Activated T-helper 1 cell treated with Interleukin-2 at 50 U/mL for 16 hours (primary cell): ENCODE results near the gene TSPAN18.

Source experiments
- DNase-seq: peaks from one replicate; pipeline ENCODE4 v3.0.0-alpha.2; 2020; ENCODE audit warnings: low read depth

Gene TSPAN18

DNA sequence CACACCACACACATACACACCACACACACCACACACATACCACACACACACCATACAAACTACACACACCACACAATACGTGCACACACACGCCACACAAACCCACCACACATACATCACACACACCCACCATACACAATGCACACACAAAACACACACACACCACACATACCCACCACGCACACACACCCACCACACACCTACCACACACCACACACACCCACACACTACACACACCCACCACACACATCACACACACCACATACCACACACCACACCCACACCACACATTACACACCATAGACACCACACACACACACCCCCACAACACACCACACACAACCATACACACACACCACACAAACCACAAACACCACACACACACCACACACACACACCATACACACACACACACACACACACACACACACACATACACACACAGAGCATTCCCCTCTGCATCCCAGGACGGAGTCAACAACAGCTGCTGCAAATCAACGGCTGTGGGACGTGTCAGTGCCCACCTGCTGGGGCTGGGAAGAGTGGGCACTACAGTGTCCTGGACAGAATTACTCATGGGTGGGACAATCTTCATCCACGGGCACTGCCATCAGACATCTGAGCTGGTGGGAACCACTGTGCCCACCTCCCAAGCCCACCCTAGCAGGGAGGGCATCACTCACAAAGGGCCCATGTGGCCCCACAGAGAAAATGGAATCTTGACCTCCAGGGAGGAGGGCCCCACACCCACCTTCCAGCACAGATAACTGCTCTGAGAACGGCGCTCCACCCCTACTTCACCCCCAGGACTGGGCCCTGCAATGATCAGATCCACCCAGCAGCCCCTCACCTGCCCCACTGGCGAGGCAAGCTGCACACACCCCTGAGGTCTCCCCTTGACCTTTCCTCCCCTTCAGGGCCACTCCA, 215.5 kb downstream of the TSPAN18 start:
- DNase-seq: no peak

DNA sequence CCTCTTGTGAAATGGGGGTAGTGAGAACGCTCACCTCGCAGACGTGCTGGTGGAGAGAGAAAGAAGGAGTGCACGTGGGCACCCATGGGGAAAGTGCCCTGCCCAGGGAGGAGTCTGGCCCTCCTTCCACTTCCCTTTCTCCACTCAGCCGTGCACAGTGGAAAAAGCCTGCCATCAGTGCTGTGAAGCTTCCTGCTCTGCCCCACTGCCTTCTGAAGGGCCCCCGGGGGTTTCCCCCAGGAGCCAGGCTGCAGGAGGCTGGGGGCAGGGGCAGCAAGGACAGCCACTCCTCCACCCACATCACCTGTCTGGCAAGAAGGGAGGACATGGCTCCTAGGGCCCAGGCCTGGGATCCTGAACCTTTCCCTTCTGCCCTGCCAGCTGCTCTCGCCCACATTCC, 216.4 kb downstream of the TSPAN18 start:
- no peak for DNase-seq

DNA sequence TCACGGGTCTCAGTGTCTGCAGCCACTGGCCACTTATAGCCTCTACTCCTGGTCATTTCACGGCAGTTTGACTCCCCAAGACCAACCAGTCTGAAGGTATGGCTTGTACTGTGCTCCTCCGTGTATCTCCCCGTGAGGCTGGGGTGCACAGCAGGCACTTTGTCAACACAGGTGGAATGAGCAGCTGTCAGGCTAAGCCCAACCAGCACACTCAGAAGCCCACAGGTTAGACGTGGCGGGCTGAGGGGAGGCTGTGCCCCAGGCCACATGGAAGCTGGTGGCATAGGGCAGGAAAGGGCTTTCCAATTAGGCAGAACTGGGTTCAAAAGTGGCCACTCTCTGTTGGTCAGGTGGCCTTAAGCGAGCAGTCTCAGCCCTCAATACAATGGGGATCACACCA, 216.9 kb downstream of the TSPAN18 start:
- DNase-seq: no peak

DNA sequence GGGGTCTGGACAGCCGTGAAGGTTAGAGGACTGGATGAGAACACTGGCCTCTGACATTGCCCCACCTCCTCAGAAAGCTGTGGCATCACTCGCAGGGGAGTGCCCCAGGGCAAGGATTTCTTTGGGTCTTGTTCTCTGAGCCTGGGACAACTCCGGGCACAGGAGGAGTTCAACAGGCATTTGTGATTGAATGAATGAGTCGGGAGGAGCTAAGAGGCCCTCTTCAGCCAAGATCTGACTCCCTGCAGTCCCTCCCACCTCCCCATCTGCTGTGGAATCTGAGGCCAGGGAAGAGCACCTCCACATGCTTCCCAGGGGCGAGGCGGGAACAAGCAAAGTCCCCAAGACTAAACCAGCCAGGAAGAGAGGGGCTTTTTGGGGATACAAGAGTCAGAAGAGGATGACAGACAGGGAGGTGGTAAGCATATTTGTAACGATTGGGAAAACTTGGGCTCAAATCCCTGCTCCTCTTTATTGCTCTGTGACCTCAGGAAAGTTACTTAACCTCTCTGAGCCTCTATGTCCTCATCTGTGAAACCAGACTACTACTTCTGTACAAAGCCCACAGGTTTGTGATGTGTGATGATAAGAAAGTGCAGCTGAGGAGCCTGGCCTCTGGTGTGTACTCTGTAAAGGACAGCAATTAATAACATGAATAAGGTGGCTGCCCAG, 217.6 kb downstream of the TSPAN18 start:
- DNase-seq: no peak

DNA sequence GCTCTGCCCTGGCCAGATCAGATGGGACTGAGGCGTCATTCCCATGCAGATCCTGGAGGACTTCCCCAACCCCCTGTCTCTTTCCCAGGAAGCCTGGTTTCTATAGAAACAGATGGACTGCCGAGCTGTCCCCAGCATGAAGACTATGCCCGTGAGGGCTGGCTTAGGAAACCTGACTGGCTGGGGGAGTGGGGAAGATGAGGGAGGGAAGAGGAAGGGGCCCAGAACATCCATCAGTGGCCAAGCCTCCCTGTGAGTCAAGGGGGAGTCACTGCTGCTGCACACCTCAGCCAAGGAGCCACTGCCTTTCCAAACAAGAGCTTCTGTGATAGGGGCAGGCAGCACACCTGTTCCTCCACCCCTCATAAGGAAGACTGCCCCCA, 218.1 kb downstream of the TSPAN18 start:
- DNase-seq: no peak

DNA sequence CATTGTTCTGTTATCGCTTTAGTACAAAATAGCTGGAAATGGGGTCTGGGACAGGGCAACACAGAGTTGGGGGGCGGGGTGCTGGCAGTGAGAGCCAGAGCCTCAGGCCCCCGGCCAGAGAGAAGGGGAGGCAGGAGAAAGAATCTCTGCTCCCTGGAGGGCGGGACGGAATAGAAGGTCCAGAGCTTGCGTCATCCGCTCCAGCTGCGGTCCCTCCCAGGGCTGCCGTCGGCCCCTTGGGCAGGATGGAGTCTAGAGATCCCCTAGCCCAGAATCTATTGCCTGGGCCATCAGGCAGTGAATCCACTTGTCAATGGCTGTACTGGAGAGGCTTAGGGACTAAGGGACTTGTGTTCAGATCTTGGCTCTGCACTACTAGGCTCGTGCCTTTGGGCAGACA, 218.9 kb downstream of the TSPAN18 start:
- no peak for DNase-seq

DNA sequence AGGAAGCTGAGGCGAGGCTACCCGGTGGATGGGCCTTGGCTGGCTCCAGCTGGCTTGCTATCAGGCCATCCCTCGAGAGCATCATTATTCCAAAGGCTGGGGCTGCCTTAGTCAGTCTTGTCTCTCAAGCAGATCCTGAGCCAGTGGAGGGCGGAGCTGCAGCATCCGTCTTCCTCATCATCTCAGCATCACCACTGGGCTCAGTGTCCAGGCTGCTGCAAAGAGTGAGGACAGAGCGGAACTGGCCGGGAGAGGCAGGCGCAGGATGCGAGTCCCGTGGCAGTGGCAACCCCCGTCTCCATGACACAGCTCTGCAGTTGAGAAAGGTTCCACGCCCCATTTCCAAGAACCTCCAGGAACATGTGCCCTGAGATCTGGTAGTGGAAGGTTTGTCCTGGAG, 219.5 kb downstream of the TSPAN18 start:
- no peak for DNase-seq

DNA sequence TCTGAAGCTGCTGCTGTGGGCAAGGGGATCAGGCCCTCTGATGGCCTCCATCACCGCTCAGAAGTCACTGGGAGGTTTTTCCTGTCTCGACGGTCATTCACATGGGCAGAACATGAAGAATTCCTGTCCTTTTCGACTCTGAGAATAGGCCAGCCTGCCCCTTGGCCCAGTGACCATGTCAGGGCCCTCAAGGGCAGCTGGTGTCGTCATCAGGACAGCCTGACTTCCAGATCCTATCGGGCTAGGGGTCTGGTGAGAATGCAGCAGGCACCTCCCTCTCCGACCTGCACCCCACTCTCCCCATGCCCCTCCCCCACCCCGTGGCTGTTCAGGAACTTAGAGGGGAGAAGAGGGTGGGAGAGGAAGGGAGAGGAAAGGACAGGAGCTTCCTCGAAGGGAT, 220.4 kb downstream of the TSPAN18 start:
- no peak for DNase-seq

DNA sequence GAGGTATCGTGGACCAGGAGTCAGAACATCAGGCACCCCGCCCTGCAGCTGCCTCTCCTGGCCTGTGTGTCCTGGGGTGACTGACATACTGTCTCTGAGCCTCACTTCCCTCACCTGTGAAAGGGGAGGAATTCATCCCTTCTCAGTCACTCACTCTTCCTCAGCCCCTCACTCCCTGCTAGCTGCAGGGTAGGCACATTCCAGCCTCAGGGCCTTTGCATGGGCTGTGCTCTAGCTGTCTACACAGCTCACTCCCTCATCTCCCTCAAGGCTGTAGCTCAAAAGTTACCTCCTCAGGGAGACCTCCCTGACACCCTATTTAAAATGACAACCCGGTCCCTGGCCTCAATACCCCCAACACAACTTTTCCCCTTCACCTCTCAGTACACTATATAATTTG, 221.4 kb downstream of the TSPAN18 start:
- DNase-seq: no peak

DNA sequence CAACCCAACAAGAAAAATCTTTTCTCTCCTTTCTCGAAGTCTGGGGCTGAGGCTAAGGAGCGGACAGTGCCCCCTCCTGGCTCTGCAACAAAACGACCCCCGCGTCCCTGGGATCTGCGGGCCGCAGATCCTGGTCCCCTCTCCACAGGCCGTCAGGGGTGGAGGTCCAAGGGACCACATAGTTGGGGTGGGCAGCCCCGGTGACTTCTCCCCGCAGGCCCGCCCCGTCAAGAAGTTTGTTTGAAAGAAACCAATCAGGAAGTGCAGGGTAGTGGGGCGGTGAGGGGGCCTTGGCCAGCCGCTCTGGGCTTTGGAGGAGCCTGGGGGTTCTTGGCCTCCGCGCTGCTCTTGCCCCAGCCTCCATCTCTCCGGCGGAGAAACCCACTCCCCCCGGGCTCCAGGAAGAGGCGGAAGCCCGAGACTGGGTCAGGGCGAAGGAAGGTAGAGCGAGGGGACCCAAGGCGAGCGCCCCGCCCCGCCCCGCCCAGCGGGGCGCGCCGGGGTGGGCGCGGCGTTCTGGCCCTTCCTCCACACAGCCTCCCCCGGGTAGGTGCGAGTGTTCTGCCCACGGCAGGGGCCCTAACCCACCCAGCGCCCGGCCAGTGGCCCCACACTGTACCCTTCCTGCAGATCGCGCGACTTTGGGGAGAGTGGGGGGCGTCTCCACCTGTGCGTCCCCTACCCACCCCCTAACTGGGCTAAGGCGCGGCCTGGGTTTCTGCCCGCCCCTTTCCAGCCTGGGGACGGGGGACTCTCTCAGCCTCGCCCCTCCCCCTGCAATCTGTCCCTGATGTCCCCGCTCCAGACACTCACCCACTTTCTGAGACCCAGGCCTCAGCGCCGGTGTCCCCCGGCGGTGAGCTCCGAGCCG, 222.6 kb downstream of the TSPAN18 start:
- DNase-seq: no peak

DNA sequence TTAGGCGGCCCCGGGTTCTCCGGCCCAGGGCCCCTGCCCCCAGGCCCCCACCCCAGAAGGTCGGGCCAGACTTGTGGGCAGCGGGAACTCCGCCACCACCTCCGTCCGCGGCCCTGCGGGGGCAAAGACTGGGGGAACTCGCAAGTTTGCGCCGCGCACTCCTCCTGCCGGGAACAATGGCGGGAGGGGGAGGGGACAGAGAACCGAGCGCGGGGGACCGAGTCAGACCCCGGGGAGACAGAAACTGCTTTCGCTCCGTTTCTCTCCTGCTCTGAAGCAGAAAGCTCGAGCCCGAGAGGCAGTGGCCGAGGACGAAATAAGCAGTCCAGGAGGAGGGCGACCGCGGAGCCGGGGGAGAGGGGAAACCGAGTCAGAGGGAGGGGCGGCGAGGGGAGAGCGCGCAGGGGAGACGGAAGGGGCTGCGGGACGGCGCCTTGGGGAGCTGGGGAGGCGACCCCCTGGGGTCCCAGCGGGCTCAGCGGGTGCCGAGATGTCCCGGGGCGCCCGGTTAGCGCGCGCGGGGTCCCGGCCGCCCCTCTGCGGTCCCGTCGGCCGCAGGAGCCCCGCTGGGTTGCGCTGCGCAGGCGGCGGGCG, 223.4 kb downstream of the TSPAN18 start:
- DNase-seq: no peak

DNA sequence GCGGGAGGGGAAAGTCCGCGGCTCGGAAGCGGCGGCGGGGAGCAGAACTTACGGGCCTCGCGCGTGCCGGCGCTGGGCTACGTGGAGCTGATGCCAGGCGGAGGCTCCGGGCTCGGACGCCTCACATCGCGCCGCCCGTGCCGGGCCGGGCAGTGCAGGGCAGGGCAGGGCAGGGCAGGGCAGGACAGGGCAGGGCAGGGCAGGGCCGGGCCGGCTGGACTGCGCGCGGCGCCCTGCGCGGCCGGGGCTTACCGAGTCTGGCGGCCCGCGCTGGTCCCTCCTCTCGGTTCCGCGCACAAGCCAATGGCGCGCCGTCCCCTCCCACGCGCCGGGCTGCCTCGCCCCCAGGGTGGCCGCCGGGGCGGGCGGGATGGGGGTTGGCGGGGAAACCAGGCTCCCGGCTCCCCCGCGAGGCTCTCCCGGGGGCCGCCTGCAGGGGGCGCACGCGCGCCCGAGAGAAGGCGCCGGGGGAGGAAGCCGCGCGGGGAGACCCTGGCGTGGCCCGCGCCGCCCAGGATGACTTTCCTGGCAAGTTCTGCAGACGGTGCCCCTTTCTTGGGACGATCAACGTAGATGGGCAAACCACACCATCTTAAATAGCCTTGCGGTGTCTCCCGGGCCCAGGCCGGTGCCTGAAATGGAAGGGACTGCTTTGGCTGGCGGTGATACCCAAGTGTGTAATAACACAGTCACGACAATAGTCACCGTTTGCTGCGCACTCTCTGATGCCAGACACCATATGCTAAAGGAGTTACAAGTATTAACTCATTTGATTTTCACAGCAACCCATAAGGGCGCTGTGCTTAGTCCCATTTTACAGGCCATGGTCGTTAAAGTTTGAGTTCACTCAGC, 224.1 kb downstream of the TSPAN18 start, which contains the start of gene TP53I11:
TSS of gene TP53I11 (minus strand) at position 259 of the 852 bp plus-strand sequence. CDS start 12,548 bp downstream, outside the sequence.
- peak; percentile 36 for DNase-seq

DNA sequence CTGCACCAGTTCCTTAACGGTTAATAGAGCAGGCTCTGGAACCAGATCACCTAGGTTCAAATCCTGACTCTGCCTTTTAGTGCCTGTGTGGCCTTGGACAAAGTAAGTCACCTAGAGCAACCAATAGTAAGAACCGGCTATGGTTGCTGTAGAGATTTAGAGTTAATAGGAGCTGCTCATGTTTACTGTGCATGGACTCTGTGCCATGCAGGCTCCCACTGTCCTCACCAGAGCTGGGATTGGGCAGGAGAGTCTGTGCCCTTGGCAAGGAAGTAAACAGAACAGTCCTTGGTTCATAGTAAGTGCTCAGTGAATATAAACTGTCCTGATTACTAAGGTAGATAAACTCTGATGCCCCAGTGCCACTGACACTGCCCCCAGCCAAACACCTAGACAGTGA, 225.3 kb downstream of the TSPAN18 start:
- no peak for DNase-seq

DNA sequence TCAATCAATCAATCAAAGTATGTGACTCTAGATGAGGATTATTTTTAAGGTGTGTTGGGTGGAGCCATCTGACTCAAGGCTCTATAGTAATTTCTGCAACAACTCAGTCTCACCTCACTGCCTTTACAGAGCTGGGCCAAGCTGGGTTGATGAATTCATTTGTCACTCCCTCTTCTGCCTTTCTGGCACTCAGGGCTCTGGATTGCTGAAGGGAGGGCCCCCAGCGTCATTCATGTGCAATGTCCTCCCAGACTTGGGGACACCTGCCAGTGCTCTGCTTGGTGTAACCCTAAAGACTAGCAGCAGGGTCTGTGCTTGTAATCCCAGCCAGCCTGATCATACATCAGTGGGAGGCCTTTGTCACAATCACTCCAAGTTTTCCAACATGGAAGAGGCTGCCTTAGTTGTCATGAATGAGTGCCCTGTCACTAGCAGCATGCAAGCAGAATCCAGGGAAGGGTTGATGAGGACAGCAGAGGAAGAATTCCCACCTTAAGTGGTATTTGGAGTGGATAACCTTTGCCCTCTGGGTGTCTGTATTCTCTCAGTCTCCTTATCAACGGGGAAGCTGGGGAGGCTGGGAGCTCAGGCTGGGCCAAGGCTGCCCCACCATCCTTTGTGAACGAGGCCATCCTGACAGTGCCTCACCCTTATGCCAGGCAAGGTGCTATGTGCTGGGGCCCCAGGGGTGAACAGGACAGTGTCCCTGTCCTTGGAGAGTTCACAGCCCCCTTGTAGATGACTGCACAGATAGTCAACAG, 225.9 kb downstream of the TSPAN18 start:
- DNase-seq: no peak

DNA sequence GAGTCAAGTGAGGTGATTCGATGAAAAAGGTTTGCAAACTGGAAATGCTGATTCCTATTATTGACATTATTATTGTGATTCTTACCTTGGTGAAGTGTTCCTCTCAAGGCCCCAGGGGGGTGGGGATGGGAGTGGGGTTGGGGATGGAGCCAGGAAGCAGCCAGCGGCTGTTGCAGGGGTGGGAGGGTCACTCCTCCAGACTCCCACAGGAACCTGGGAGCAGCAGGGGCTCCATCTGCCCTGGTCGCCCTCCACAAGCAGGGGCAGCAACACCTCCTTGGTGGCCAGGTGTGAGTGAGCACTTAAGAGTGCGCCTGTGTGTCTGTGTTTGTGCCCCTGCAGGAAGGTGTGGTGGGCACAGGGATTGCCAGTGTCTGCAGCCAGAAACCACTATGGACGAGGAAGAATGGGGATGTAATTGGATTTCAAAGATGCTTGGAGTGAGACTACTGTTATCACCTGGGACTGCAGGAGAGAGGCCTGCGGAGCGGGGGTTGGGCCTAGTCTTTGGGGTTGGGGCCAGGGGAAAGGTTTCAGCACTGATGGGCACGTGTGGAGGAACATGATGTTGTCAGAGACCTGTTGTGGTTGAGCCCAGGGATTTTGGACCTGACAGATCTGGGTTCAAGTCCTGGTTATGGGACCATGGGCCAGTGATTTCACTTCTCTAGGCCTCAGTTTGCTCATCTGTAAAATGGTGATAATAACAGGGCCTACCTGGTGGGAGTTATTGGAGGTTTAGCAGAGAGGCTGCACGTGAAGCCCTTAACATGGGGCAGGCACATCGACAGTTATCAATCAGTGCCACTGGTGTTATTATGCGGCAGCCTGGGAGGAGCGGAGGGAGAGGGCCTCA, 227.5 kb downstream of the TSPAN18 start:
- DNase-seq: no peak

DNA sequence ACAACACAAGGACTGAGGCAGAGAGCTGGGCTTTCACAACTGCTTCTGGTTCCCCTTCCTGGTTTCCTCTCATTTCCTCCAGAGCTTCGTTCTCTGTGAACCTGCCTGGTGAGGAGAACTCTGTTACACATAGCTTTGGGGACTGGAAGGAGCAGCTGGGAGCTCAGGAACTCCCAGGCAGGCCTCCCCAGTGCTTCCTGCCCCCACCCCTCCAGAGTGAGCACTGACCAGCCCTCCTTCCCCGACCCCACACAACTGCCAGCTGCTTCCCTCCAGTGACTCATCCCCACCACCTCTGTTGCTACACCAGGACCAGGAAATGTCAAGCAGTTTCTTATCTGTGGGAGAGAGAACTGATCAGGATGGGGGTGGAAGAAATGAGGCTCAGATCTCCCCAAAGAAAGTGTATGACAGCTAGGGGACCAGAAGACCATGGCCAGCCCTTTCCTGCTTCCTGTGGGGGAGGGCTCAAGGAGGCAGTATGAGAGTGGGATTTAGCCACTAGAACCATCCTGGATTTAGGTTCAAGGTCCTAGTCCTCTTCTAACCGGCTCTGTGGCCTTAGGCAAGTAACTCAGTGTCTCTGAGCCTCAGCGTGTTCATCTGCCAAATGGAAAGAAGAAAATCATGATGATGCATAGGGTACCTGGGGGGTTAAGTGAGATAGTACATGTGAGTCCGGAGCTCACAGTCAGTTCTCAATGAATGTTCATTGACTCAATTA, 228.4 kb downstream of the TSPAN18 start:
- no peak for DNase-seq

DNA sequence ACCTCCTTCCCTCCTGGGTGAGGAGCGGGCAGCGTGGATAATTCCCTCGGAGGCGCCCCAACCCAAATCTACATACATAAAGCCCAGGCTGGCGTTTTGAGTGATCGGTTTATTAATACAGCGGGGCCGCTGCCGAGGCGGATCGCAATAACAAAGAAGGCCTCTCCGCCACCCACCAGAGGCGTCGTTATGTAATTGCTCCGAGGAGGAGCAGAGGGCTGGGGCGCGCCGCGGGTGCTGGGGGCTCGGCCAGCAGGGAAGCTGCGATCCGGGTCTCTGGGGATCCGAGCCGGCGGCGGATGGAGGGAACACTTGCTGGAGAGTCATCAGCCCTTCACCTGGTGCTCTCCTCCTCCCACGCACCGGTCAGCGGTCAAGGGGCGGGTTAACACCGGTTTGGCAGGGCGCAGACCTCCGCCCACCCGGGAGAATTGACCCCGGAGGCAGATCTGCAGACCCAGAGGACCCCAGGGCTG, 230.3 kb downstream of the TSPAN18 start:
- DNase-seq: no peak

DNA sequence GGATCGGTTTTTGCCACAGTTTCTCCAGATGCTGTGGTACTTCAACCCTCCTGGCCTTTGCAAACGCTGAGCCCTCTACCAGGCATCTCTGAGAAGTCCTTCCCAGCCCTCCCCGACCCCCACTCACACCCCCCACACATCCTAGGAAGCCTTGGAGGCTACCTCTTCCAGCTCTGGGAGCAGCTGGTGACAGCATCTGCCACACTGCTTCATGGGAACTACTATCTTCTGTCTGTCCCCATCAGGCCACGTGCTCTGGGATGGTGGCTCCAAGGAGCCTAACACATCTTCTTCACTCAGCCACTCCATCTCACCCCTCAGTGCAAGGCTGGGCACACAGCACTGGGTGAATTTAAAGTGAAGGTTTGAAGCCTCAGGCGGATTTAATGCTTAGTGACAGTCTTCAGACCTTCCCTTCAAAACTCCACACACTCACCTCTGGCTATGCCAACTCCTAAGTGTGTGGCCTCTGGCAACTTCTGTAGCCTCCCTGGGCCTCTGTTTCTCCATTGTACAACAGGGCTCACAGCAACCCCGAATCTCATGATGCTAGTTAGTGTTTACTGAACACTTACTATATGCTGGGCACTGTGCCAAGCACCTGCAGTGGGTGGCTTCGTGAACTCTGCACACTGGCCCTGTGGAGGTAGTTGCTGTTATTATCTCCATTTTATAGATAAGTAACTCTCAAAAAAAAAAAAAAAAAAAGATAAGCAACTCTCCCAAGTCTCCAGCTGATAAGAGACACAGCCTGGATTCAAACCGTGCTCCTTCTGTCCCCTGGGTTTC, 231.2 kb downstream of the TSPAN18 start:
- no peak for DNase-seq
